Measurements from ENCODE around the gene PSMD2.

The PSMD2 gene

GRCh38 chr3:184355261-184356040 lies 56.4 kb downstream of the PSMD2 start:
- H3K27ac ChIP-seq = no peak overlapping the region

GRCh38 chr3:184357248-184358123 lies 58.4 kb downstream of the PSMD2 start:
- H3K27me3 ChIP-seq = no peaks in the 10 kb centered on the region
- H3K4me3 ChIP-seq = no peak overlapping the region
- no peaks in the 10 kb centered on the region for H3K9me3 ChIP-seq
- H3K27ac ChIP-seq = no peak overlapping the region
- intact Hi-C loops (cut with DNase I; ENCODE audit: low total_unique reads) = no loop called here
- H3K36me3 ChIP-seq = peaks cover 0 to 35% (median 7%) of the 10 kb centered on the region in 3 donors
- no peak for DNase-seq
- TF ChIP-seq CTCF (IDR thresholded peaks at IDR 0.05) = no peak
- peaks cover 0 to 28% (median 7%) of the 10 kb centered on the region in 4 donors for H3K4me1 ChIP-seq

More at GRCh38 chr3:184355261-184356040, 56.4 kb downstream of the PSMD2 start:
- H3K4me1 ChIP-seq = peaks cover 0 to 21% (median under 1%) of the 10 kb centered on the region in 4 donors
- intact Hi-C loops (cut with DNase I; ENCODE audit: low total_unique reads) = no loop called here
- no peak overlapping the region for H3K4me3 ChIP-seq
- TF ChIP-seq CTCF (IDR thresholded peaks at IDR 0.05) = no peak
- H3K9me3 ChIP-seq = no peaks in the 10 kb centered on the region
- DNase-seq = no peak
- peaks cover 0 to 42% (median 7%) of the 10 kb centered on the region in 3 donors for H3K36me3 ChIP-seq
- no peaks in the 10 kb centered on the region for H3K27me3 ChIP-seq

DNA sequence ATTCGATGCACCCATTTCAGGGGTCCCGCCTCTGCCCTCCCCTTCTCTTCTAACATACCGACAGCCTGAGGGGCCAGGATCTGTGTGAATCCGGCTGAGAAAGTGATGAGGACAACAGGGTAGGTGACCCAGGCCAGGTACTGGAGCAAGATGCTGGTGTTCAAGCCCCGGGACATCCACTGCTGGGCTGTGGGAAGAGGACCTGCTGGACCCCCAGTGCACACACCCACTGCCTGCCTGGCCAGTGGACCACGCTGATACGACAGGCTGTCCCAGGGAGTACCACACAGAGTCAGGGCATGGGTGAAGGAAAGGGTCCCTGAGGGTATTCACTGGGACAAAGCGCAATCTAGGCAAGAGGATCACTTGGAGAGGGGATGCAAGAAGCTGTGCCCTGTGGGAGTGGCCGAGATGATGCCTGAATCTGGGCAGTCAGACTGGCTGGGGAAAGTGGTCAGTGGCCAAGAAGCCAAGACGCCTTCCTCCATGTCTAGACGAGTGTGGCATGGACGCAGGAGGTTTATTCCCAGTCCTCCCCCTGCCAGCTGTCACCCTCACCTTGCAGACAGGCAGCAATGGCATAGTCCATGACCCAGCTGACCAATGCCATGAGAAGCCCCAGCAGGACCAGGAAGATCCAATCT lies 59.2 kb downstream of the PSMD2 start:
- H3K27me3 ChIP-seq = no peaks in the 10 kb centered on the region
- TF ChIP-seq CTCF (IDR thresholded peaks at IDR 0.05) = no peak
- intact Hi-C loops (cut with DNase I; ENCODE audit: low total_unique reads) = no loop called here
- no peak overlapping the region for H3K27ac ChIP-seq
- H3K4me1 ChIP-seq = peaks cover 0 to 28% (median 7%) of the 10 kb centered on the region in 4 donors
- no peak for DNase-seq
- H3K36me3 ChIP-seq = peaks cover 0 to 29% (median 7%) of the 10 kb centered on the region in 3 donors
- H3K4me3 ChIP-seq = no peak overlapping the region
- no peaks in the 10 kb centered on the region for H3K9me3 ChIP-seq

Data from tibial artery (tissue), 4 donors.